GM12875 (cell line): Measurements from ENCODE around the gene ADAP1.
"Not testable (repeated sequence)": the region's sequence is repeated elsewhere in the genome, so short reads cannot be mapped to it uniquely, and the experiment has no call there.

ENCODE experiments used
- H3K4me3 ChIP-seq: one replicate; pipeline ENCODE4 v1.5.1; 2011; ENCODE audit warnings: low read depth, low read length, control low read depth
- CTCF ChIP-seq: IDR thresholded peaks from 2 replicates; pipeline ENCODE4 v1.5.1; 2011; ENCODE audit warnings: low read depth, mild to moderate bottlenecking, control low read depth, inconsistent platforms, low read length, moderate library complexity, borderline replicate concordance; ENCODE audit not compliant: insufficient read depth

ADAP1 gene

GRCh38 chr7:944744-945143, 9.7 kb downstream of the ADAP1 start:
- H3K4me3 ChIP-seq: no peak overlapping the region
- no peak for TF ChIP-seq CTCF

DNA sequence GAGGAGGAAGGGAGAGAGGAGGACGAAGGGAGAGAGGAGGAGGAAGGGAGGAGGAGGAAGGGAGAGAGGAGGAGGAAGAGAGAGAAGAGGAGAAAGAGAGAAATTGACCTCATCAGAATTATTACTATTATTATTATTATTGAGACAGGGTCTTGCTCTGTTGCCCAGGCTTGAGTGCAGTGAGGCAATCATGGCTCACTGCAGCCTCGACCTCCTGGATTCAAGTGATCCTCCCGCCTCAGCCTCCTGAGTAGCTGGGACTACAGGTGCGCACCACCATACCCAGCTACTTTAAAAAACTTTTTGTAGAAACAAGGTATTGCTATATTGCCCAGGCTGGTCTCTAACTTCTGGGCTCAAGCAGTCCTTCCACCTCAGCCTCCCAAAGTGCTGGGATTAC, 10.7 kb downstream of the ADAP1 start:
- H3K4me3 ChIP-seq: not testable (repeated sequence)

- no peak for TF ChIP-seq CTCF
- H3K4me3 ChIP-seq: no peak overlapping the region
Observed at GRCh38 chr7:940599-941408, 13.7 kb downstream of the ADAP1 start.

DNA sequence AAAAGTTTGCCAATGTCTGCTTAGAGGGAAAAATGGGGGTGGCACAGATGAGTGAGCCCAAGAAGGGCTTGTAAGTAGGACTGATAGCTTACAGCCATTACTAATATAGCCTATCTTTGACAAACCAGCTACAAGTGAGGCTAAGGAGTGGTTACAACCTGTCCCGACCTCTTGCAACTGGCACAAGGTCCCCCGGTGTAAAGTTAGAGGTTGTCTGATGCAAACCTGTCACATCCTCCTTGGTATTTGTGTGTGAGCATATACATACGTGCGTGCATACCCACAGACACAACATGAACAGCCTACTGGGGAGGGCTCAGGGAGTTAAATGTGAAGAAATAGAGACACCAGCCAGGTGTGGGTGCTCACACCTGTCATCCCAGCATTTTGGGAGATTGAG, 14.6 kb downstream of the ADAP1 start:
- no peak overlapping the region for H3K4me3 ChIP-seq

DNA sequence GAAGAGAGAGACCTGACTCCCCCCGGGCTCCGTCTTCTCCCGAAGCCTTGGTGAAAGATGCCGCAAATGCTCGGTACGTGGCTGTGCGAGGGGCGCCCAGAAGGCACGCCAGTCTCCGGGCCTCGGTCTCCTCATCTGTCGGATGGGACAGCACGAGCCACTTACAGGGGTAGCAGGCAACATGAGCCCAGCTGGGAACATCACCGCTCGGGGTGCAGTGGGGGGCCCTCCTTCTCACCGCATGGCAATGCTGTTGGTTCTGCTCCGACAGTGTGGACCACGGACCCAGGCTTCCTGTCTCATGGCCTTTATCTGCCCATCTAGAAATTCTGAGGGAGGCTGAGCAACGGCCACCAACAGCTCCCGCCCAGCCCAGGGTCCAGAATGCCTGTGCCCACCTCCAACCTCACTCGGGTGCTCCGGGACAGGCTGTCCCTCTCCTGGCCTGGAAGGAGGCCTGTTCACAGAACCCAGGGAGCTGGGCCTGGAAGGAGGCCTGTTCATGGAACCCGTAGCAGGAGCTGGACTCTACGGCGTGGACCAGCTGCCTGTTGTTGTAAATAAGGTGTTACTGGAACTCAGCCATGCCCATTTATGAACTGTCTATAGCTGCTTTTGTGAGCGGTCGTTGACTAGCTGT, 15.8 kb downstream of the ADAP1 start:
- no peak for TF ChIP-seq CTCF
- H3K4me3 ChIP-seq: no peak overlapping the region

More for the DNA sequence above, 14.6 kb downstream of the ADAP1 start:
- no peak for TF ChIP-seq CTCF

- H3K4me3 ChIP-seq: no peak overlapping the region
- no peak for TF ChIP-seq CTCF
Observed at GRCh38 chr7:937856-938484, 16.5 kb downstream of the ADAP1 start.

- H3K4me3 ChIP-seq: peak overlapping the region; percentile 5
- no peak for TF ChIP-seq CTCF
Observed at GRCh38 chr7:936386-937054, 18.0 kb downstream of the ADAP1 start.
